Right renal cortex interstitium (tissue), 3 donors: ENCODE data around the gene PPIE. TPM values are rescaled to one million over a fixed set of nuclear protein-coding genes. Genes with fewer than 3 reads are reported as not detected.

Experiments used
- DNase-seq, 3 donors: peaks; one replicate each; pipeline ENCODE4 v3.0.0-alpha.2; 2013; ENCODE audit warnings: low read depth in 3 of 3, low spot score in 2 of 3
- polyA plus RNA-seq, 3 donors: library from polyadenylated mRNA; unstranded; fragments of 120-200 nt; gene quantifications; one replicate each; pipeline ENCODE4 v1.2.1, GENCODE V29; 2013; ENCODE audit not compliant: insufficient read length in 3 of 3

The PPIE gene
- polyA plus RNA-seq, 3 donors: 72.1 to 75.1 (median 72.5) TPM

DNA sequence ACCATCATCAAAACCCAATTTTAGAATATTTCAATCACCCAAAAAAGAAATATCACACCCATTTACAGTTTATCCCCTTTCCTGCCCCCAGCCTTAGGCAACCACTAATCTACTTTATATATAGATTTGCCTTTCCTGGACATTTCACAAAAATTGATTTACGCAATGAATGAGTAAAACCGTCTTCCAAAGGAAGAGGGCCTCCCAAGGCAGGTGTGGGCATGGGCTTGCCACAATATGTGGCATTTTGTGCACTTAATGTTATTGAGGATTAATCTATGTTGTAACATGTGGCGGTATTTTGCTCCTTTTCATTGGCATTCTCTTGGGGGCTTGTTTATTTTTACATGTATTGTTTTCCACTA is 61.8 kb downstream of the PPIE start:
- DNase-seq: no peak

DNA sequence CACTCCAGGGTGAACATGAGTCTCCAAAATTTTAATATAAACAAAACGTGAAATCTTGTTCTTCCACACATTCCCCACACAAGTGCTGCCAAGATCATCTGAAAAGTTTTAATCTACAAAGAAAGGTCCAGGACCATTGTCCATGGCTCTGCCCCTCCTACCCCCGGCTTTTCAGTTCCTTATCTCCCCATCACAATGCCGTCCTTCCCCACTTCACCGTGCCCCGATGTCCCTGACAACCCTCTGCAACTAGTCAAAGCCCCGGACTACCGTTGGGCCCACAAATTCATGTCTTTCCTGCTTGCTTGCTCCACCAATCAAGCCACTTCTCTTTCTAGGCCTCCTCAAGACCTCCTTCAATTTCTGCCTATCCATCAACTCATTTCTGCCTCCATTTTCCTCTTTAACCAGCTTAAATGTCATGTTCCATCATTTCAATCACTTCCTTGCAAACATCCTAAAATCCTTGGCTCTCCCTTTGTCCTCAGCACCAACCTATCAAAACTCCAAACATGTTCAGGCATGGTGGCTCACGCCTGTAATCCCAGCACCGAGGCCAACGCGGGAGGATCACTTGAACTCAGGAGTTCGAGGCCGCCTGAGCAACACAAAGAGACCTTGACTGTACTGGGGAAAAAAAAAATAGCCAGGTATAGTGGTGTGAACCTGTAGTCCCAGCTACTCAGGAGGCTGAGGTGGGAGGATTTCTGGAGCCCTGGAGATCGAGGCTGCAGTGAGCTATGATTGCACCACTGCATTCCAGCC is 64.0 kb downstream of the PPIE start:
- DNase-seq: no peak

DNA sequence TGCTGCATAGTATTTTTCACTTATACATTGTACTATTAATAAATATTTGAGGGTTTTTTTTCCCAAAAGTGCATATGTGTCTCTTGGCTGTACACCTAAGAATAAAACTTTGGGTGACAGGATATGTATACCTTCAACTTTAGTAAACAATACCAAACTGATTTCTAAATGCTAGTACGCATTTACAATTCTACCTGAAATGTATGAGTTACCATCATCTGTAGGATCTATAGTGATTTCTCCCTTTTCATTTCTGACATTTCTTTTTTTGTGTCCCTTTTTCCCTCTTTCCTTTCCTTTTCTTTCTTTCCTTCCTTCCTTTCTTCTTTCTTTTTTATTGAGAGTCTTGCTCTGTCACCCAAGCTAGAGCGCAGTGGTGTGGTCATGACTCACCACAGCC is 66.7 kb downstream of the PPIE start:
- DNase-seq: no peak

DNA sequence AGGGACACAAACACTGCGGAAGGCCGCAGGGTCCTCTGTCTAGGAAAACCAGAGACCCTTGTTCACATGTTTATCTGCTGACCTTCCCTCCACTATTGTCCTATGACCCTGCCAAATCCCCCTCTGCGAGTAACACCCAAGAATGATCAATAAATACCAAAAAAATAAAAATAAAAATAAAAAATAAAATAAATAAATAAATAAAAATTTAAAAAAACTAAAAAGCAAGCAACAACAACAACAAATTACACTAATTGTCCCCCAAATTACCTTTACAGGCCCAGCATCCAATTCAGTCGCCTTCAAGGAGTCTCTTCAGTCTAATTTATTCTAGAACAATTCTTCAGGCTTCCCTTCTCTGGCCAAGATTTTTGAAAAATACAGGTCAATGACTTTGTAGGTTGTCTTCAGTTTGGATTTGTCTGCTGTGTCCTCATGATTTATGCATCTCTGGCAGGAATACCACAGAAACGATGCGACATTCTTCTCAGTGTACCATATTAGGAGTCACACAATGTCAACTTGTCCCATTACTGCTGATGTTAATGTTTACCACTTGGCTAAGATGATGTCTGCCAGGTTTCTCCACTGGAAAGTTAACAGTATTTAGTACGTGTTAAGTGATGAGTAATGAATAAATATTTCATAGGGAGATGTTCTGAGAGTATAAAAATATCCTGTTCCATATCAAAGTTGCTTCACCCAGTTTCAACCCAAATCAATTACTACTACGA is 70.3 kb downstream of the PPIE start:
- no peak for DNase-seq

DNA sequence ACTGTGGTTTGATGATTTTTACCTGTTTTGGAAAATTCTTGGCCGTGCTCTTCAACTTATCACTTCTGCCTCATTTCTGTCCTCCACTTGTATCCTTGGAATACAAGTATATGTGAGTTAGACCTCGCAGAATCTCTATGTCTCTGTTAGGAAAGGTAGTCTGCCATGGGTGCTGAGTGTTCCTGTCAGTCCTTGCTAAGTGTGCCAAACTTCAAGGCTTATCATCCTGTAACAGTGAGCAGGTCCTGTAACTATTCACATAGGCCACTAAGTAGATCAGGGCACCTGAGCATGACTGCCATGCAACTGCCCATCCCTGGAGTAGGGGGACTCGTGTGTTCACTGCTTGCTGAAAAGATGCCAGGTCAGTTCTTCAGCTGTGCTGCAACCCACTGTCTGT is 74.2 kb downstream of the PPIE start:
- no peak for DNase-seq

Other genes starting within 250 kb of the PPIE start
- under 1 TPM; 0.18 to 0.39 (median 0.33) TPM for gene BMP8A, start 247.2 kb upstream of the PPIE start, polyA plus RNA-seq
- gene PABPC4, start 162.1 kb upstream of the PPIE start, polyA plus RNA-seq: 100 to 1,000 TPM; 198 to 214 (median 199) TPM
- gene HEYL, start 99.2 kb upstream of the PPIE start, polyA plus RNA-seq: 10 to 100 TPM; 20.6 to 23.1 (median 22.9) TPM
- gene NT5C1A, start 66.8 kb upstream of the PPIE start, polyA plus RNA-seq: under 1 TPM; 0.24 to 0.58 (median 0.31) TPM
- 1 to 10 TPM in 1 of 3 donors, under 1 TPM in 2; 0.76 to 1.5 (median 0.92) TPM for gene HPCAL4, start 47.4 kb upstream of the PPIE start, polyA plus RNA-seq
- gene OXCT2, start 32.5 kb downstream of the PPIE start, polyA plus RNA-seq: under 1 TPM; 0.17 to 0.40 (median 0.25) TPM
- 1 to 10 TPM; 1.6 to 2.3 (median 2.3) TPM for gene BMP8B, start 50.0 kb downstream of the PPIE start, polyA plus RNA-seq
- gene TRIT1, start 144.6 kb downstream of the PPIE start, polyA plus RNA-seq: 10 to 100 TPM; 28.7 to 36.8 (median 32.7) TPM
- gene MYCL, start 163.0 kb downstream of the PPIE start, polyA plus RNA-seq: 1 to 10 TPM; 6.7 to 8.0 (median 7.1) TPM
- gene MFSD2A, start 216.3 kb downstream of the PPIE start, polyA plus RNA-seq: 1 to 10 TPM; 1.8 to 2.2 (median 2.2) TPM